Epithelial cell of esophagus (primary cell): ENCODE data around the gene DNASE1L3.
A peak's percentile ranks its signal among the peaks of the same experiment; 100 is the strongest.

Source experiments
- DNase-seq: peaks from one replicate; pipeline ENCODE4 v3.0.0; 2010; ENCODE audit warnings: low read depth
- H3K4me3 ChIP-seq: 2 replicates; pipeline ENCODE4 v1.5.1; 2011; ENCODE audit warnings: mild to moderate bottlenecking, low read length, control low read depth
- TF ChIP-seq, protein P1 (sequence below): IDR thresholded peaks from 2 replicates; pipeline ENCODE4 v1.5.1; 2011; ENCODE audit warnings: low read depth, mild to moderate bottlenecking, low read length, control low read depth, inconsistent platforms; ENCODE audit not compliant: insufficient read depth; ENCODE audit errors: missing control alignments

Gene DNASE1L3

DNA sequence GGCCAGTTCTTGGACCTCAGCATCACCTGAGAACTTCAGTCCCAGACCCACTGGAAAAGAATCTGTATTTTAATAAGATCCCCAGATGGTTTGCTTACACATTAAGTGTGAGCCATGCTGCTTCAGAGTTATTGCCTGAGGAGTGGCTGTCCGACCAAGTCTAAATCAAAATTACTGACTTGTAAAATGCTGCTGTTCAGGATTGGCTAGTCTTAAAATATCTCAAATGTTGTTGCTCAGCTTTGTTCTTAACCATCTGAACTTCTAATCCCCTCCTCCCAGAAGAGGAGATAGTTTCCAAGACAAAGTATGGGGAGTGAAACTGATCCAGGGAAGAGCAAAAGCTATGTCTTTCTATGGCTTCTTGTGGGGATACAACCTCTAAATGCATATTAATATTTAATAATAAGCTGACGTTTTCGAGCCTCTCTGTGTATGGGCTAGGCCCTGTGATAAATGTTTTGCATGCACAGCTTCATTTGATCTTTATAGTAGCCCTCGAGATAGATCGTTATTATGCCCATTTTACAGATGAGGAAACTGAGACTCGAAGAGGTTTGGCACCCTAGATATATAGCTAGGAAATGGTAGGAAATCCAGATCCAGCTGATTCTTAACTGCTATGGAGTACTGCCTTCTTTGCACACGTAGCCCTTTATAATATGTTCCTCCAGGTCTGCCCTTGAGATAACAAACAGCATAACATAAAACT is 52.2 kb downstream of the DNASE1L3 start:
- no peak for DNase-seq
- TF ChIP-seq, protein P1, sequence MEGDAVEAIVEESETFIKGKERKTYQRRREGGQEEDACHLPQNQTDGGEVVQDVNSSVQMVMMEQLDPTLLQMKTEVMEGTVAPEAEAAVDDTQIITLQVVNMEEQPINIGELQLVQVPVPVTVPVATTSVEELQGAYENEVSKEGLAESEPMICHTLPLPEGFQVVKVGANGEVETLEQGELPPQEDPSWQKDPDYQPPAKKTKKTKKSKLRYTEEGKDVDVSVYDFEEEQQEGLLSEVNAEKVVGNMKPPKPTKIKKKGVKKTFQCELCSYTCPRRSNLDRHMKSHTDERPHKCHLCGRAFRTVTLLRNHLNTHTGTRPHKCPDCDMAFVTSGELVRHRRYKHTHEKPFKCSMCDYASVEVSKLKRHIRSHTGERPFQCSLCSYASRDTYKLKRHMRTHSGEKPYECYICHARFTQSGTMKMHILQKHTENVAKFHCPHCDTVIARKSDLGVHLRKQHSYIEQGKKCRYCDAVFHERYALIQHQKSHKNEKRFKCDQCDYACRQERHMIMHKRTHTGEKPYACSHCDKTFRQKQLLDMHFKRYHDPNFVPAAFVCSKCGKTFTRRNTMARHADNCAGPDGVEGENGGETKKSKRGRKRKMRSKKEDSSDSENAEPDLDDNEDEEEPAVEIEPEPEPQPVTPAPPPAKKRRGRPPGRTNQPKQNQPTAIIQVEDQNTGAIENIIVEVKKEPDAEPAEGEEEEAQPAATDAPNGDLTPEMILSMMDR: no peak

DNA sequence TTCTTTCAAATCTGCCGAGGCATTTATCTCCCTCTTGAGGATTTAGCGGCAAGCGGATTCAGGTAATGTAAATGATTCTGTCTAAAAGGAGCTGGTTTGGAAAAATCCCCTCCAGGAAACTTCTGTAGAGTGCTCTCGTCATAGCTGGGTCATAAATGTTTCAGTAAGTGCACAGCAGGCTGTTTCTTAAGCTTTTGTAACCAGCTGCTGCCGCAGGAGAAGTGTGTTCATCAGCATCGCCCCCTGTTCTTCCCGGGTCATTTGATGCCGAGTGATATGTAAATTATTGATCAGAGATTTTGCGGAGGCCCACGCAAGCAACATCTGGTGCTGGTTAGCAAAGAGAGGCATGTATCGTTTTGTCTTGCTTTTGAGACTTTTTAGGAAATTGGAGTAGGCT is 53.1 kb downstream of the DNASE1L3 start:
- TF ChIP-seq, protein P1: no peak
- H3K4me3 ChIP-seq: no peak overlapping the region
- no peak for DNase-seq

More for the DNA sequence above, 52.2 kb downstream of the DNASE1L3 start:
- no peak overlapping the region for H3K4me3 ChIP-seq

DNA sequence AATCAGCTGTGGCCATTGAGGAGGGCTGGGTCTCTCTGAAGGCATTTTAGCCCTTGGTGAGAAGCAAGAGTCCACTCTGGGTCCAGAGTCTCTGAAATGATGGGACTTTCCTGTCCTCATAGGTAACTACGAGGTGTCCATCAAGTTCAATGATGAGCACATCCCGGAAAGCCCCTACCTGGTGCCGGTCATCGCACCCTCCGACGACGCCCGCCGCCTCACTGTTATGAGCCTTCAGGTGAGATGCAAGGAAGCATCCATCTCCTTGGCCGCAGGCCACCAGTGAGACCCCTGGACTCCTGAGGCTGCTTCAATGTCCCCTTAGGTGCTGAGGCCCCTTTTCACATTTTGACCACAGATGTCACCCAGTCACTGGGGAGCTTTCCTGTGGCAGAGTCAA is 54.9 kb downstream of the DNASE1L3 start:
- H3K4me3 ChIP-seq: no peak overlapping the region
- TF ChIP-seq, protein P1: no peak
- peak; percentile 27 for DNase-seq

DNA sequence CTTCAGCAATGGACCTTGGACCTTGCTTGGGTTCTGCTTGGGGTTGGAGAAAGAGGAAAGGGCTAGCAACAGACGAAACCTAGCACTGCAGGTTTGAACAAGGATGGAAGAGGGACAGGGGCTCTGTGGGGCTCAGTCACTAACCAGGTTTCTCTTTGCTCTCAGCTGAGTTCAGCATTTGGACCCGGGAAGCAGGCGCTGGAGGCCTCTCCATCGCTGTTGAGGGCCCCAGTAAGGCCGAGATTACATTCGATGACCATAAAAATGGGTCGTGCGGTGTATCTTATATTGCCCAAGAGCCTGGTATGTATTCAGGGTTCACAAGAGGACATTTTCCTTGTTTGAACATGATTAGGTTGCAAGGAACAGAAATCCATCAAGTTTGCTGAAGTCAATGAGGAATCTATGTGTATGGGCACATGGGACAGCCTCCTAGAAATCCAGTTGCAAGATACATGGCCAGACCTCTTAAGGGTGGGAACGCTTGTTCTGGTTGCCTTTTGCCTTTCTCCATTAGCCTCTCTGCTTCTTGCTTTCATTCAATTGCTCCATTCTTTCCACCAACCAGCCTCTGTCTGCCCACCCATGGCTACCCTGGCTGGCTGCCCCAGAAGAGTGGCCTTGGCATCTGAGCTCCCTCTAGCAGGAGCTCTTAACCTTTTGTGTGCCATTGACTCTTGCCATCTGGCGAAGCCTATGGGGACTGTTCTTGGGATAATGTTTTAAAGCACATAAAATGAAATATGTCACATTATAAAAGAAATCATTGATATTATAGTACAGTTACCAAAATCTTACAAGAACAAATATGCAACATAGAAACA is 55.9 kb downstream of the DNASE1L3 start:
- TF ChIP-seq, protein P1: no peak
- no peak for DNase-seq
- no peak overlapping the region for H3K4me3 ChIP-seq

DNA sequence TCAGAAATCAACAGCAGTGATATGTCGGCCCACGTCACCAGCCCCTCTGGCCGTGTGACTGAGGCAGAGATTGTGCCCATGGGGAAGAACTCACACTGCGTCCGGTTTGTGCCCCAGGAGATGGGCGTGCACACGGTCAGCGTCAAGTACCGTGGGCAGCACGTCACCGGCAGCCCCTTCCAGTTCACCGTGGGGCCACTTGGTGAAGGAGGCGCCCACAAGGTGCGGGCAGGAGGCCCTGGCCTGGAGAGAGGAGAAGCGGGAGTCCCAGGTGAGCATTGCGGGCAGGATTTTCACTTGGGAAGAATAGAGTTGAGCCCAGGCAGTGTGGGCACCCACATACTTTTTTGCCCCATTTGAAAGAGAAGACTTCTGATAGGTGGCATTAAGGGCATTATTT is 57.4 kb downstream of the DNASE1L3 start:
- DNase-seq: no peak
- no peak overlapping the region for H3K4me3 ChIP-seq
- TF ChIP-seq, protein P1: no peak

DNA sequence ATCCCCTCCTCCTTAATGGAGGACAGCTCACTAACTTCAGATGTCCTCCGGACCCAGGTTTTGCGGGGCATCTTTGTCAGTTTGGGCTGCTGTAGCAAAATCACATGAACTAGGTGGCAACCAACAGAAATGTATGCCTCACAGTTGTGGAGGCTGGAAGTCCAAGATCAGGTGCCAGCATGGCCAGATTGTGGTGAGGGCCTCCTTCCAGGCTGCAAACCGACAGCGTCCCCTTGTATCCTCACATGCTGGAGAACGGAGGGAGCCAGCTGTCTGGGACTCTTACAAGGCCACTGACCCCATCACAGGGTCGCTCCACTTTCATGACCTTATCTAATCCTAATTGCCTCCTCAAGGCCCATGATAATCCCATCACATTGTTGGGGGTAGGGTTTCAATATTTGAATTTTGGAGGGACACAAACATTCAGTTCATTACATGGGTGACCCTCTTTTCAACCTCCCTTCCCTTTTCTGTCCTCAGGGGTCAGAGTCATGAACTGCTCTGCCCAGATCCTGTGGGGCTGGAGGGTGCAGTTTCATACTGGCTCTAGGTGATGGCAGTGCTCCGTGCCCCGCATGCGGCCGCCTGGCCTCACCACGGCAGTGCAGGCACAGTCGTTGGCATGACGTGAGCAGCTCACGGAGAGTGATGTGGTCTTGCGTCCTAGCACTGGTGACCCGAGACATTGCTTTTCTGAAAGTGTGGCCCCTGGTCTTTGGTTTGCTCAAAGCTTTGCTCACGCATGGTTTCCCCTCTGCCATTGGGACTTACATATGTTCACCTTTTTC is 58.4 kb downstream of the DNASE1L3 start:
- H3K4me3 ChIP-seq: no peak overlapping the region
- TF ChIP-seq, protein P1: no peak
- no peak for DNase-seq
